Stimulated activated CD4-positive, alpha-beta T cell treated with anti-CD3 and anti-CD28 coated beads, Interleukin-1b, Interleukin-23, amount 100 ng/mL, for 1 hour (primary cell): Measurements from ENCODE around the gene HPCAL4.

Source experiments
- DNase-seq, 2 donors: peaks; one replicate each; pipeline ENCODE4 v3.0.0-alpha.2; 2020; ENCODE audit warnings: low read depth in 2 of 2

Gene HPCAL4

DNA sequence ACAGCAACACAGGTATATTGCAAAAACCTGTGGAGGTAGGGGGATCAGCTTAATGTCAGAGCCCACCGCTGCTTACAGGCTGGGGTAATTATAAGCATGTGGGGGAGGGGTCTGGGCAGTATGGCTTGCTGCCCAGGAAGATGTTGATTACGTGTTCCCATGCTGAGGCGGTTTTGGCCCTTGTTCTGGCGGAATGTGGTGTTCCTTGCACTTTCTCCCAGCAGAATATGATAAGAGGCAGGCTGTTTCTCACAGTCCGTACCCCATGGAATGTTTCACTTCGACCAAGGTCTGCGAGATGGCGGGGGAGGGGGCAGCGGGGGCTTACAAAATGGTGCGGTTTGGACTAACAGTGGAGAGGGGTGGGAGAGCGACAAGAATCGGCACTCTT is 9.8 kb upstream of the HPCAL4 start:
- no peak for DNase-seq

DNA sequence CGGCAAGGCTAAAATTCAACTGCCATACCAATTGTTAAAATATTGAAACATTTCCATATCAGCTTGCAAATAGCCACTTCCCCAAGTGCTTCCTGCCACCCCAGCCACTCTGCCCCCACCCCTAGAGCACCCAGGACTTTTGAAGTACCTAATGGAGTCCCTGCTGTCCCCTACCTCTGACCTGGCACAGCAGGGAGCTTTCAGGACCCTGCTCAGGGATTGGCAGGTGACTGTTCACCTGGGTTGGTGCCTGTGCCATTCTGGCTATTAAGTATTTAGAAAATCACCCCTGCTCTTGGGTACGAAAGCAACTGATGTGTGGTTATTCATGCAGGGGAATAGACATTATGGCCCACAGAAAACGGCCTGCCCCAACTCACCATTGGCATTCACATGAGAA is 9.1 kb upstream of the HPCAL4 start:
- DNase-seq: no peak

DNA sequence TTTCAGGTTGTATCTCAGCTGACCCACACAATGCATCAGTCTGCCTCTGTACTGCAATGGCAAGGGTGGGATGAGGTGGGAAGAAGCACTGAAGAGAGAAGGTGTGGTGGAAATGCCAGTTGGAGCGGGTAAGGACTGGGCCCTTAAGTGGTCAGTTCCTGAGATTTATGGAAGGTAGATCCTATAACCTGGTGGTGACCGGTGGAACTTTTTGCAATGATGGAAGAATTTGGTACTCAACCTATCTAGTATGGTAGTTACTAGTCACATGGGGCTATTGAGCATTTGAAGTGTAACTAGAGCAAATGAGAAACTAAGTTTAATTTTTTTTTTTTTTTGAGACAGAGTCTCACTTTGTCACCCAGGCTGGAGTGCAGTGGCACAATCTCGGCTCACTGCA is 8.2 kb upstream of the HPCAL4 start:
- no peak for DNase-seq

DNA sequence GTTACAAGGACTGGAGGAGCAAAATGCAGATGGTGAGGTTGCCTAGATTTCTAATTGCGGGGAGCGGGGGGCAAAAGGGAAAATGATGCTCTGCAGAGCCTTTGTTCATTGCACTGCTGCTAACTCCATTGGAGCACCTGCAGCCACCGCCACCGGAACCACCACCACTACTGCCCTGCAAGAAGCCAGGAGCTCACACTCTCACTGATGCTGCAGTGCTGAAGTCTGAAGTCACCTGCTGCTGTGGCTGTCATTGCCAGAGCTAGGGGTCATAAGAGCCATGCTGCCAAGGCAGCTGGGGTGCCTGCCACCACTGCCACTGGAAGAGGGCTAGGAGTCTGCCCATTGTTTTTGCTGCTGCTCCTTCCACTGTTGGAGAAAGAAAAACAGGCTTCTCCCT is 7.3 kb upstream of the HPCAL4 start:
- no peak for DNase-seq

DNA sequence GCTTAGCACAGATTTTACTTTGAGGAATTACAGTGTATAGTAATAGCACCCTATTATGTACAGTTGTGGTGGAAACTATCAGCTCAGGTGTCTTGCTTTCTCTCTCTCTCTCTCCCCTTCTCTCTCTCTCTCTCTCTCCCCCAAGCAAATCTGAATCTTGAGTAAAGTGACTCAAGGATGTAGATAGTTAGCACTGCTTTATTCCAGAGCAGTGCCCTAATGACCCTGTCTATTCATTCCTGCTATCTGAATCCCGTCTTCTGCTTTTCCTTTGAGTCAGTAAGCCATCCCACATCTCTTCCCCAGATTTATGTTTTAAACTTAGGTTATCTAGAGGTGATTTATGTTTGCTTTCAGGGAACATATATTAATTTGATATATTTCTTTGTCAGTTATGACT is 5.2 kb upstream of the HPCAL4 start:
- no peak for DNase-seq

DNA sequence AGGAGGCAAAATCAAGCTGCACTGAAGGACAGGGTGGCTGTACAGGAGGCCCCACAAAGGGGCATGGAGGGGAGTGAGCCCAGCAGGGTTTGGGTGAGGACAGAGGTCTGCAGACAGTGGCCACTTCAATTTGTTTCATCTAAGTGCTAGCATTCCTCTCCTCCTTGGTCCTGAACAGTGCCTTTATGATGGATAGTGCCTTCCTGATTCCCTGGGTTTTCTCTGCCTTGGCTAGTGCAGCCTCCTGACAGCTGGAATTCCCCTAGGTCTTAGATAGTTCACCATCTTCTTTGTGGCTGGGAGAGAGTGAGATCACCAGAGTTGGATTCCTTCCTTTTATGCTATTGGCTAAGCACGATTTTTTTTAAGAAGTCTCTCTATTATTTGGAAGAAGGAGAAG is 3.8 kb upstream of the HPCAL4 start:
- no peak for DNase-seq

DNA sequence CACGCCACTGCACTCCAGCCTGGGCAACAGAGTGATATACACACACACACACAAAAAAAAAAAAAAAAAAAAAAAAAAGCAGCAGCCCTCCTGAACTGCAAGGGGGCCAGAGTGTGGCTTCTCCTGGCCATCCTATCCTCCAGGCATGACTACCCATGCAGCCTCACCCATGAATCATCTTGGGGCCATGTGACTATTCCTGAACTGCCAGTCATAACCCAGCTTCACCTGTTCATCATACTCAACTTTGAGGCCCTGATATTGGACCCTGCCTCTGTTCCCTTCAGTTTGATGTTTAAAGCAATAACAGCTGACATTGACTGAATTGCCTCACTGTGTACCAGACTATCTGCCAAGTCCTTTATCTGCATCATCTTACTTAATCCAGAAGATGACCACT is 2.8 kb upstream of the HPCAL4 start:
- DNase-seq: no peak

DNA sequence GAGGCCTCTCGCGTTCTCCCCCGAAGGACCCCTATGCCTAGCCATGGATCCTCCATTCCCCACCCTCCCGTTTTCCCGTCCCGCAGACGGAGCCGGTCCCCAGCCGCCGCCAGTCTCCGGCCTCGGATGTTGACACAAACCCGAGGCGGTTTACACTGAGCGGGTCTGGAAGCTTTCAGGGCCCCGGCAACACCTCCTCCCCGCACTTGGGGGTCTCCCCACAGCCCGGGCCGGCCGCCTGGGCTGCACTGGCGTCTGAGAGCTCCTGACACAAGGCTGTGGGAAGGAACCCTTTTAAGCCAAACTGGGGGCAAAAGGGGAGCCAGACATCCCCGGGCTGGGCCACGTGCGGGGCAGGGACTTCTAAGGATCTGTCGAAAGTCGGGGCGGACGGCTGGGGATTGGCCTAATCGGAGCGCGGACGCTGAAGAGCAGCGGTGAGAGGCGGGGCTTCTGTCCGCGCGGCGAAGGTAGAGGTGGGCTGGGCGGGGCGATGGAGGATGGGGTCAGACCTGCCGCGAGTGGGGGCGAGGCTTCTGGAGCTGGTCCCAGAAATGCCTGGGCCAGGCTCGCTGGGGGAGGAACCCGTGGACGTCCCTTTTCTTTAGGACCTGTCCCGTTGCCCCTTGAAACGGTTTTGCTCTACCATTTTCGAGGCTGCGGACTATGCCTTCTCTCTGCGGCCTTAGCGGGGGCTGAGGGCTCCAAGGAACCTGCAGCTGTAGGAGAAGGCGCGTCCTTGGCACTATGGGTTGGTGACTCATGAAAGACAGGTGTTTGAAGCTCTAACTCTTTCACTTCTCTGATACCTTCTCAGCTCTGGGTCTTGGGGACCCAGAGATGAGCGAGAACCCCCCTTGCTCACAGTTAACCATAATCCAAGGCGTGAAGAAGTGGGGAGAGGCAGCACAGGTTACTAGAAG is 1.2 kb upstream of the HPCAL4 start:
- no peak for DNase-seq

DNA sequence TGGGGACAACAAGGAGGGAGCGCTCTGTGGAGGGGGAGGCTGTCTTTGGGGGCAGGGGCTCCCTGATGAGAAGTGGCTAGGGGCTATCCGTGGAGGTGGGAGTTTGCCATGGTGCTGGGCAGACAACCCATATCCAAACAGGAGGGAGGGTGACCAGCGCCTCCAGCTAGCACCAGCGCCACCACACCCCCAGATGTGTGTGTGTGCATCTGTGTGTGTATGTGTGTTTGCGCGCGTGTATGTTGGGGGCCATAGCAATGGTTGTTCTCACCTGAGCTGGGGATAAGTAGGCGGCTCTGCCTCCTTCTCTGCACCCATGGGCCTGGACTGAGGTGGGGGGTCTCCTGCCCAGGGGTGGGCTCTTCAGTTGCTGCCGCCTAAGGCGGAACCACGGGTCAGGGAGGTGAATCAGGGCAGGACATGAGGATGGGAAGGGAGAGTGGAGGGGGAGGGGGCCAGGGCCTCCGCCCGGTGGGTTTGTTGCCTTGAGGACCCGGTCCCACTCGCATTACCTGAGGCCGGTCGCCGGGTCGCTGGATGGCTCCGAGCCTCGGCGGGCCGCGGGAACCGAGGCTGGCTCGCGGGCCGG is 345 bp downstream of the HPCAL4 start:
- DNase-seq: no peak

DNA sequence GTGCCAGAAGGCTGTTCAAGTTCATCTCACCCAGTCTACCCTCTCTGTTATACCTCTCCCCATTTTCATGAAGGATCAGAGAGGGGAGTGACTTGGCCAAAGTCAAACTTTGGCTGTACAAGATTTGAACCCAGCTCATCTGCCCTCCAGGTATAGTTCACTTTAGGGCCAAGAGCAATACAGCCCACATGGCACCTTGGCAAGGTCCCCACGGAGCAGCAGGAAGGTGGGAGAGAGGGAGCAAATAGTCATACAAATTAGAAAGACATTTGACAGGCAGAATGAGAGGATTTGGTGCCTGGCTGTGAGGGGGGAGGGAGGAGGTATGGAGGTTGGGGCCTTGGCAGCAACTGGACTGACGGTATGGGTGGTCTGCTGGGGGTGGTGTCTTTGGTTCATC is 1.0 kb downstream of the HPCAL4 start:
- no peak for DNase-seq

DNA sequence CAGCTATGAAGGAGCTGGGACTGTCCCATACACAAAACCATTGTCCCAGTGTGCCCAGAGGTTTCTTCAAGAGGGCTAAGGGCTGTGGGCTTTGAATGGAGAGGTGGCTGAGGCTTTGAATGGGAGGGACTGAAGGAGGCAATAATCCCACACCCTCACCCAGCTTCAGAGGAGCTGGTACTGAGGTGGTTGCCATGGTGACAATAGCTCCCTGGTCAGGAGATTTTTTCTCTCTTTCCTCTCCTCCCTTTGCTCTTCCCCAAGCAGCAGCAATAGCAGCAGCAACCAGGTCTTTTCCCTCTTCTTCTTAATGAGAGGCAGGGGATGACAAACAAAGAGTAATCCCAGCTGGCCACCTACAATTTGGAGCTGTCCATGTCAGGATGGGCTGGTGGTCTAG is 1.6 kb downstream of the HPCAL4 start:
- no peak for DNase-seq

DNA sequence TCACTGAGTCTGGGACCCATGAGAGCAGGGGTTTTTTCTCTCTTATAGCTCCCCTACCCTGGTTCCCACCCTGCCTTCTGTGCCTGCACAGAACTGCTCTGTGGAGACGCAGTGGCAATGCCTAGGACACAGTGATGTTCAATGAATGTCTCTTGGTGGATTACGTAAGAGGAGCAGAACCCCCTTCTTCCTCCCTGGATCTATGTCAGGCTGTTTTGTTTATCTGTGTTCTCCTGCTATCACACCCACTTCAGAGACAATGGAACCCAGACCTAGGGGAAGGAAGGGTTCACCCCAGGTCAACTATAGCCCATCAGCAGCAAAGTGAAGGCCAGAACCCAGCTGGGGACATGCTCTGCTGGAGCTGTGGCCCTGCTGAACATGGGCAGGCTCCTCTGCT is 2.0 kb downstream of the HPCAL4 start:
- DNase-seq: no peak

DNA sequence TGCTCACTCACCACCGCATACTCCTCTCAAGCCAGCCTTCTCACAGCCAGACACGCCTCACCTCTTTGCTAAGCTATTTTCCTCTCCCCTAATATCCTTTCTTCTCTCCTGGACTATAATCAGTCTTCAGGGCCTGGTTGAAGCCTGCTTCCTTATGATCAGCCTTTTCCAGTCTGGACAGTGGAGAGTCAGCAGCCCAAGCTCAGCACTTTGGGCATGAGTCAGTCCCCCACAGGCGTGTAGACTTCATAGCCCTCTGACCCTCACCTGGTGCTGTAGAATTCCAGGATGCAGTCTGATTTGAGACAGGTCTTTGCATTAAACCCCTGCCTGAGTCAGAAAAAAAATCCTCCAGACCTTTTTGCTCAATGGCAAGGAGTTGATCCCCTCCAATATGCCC is 2.5 kb downstream of the HPCAL4 start:
- no peak for DNase-seq

DNA sequence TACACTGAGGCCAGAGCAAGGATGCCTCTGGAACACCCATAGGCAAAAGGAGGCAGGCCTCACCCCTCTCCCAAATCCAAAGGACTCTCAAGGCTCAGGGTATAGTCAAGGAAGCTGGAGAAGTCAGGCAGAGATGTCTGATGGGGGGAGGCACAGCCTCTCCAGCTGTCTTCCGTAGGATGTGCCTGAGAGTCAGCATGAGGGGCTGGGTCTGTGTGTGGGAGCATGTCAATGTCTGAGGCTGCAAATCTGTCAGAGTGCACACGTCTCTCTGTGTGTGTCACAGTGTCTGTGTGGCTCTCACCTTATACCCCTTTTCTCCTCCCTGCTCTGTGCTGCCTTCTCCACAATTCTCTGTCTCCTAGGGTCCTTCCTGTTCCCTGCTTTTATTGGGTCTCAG is 4.0 kb downstream of the HPCAL4 start:
- DNase-seq: no peak

DNA sequence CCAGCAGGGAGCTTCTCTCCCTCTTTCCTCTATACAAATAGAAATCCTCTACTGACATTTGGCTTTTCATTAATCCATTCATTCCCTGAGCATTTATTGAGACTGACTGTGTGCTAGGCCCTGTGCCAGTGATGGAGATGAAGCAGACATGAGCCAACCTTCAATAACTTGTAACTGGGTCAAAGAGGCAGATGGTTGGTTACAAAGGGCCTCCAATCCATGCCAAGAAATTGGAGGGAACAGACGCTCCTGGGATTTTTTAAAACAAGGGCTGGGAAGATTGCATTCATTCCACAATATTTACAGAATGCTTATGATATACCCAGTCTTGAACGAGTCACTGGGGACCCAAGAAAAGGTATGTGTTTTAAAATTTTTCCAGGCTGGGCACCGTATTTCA is 6.2 kb downstream of the HPCAL4 start:
- DNase-seq: no peak

DNA sequence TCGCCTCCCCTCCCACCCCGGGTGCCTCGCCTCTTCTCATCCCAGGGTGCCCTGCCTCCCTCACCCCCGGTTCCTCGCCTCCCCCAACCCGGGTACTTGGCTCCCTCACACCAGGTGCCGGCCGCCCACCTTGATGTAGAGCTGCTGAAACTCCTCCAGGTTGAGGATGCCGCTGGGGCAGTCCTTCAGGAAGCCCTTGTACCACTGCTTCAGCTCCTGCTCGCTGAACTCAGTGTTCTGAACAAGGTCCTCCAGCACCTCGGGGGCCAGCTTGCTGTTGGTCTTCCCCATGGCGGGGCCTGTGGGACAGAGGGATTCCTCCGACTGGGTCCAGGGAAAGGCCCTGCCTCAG is 6.9 kb downstream of the HPCAL4 start:
- DNase-seq: no peak

DNA sequence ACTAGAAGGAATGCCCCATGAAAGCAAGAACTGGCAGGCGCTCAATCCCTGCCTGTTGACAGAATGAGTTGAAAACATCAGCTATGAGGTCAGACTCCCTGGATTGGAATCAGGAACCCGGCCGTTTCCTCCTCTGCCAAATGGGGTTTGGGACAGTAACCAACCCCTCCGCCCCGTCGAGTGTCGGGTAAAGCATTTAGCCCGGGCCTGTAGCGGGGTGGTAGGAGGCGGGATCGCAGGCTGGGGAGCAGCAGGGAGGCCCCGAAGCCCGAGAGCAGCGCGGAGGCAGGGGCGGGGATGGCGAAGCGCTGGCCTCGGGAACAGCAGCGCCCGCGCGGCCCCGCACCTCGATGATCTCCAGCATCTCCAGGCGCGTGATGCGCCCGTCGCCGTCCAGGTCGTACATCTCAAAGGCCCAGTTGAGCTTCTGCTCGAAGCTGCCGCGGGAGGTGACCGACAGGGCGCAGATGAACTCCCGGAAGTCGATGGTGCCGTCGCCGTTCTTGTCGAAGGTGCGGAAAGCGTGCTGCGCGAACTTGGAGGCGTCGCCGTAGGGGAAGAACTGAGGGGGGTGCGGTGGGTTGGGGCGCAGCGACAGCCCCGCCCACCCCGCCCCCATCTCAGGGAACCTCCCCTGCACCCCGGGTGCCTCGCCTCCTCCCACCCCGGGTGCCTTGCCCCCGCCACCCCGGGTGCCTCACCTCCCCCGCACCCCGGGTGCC is 7.5 kb downstream of the HPCAL4 start:
- no peak for DNase-seq

DNA sequence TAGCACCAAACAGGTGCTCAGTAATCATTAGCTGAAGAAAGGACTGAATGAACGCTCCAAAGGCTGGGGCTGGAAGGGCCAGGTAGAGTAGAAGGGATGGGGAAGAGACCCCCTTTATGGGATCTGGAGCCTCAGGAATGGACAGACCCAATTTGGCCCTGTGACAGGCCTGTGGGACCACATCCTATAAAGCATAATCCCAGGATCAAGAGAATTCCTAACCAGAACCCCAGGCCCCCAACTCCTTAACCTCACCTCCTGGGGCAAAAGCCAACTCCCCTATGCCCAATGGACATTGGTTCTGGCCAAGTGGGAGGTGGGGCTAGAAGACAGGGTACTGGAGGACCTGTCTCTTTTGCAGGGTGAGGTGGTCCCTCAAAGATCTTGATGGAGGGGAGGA is 9.2 kb downstream of the HPCAL4 start:
- DNase-seq: no peak

DNA sequence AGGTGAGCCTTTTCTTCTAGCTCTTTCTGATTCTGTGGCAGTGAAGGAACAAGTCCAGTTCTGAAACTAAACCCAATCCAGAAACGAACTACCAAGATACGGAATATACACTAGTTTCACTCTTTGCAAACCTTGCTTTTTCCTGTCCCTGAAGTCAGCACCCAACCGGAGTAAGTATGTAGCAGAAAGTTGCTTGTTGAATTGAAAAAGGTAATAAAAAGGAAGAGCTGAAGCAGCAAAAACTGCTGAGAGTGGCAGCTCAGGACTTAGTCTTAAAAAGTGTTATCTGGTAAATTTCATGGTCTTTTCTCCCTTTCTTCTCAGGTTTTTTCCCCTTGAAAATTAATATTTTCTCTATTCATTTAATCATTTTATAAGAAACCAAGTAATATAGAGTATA is 9.9 kb downstream of the HPCAL4 start:
- no peak for DNase-seq

DNA sequence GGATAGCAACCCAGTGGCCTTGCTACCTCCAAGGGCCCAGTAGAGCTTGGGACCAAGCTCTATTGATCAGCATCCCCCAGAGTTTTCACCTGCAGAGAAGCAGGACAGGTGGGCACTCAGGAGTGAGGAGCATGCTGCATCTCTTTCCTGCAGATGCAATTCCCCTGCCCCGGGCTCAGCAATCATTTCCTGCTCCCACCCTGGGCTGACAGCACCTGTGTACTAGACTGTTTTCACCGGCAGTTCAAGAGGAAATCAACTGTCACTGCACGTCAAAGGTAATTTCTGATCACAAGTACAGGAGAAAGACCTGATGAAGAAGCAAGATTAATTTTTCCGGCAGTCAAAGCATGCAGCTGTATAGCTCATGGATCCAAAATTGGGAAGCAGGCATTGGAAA is 10.5 kb downstream of the HPCAL4 start:
- no peak for DNase-seq

DNA sequence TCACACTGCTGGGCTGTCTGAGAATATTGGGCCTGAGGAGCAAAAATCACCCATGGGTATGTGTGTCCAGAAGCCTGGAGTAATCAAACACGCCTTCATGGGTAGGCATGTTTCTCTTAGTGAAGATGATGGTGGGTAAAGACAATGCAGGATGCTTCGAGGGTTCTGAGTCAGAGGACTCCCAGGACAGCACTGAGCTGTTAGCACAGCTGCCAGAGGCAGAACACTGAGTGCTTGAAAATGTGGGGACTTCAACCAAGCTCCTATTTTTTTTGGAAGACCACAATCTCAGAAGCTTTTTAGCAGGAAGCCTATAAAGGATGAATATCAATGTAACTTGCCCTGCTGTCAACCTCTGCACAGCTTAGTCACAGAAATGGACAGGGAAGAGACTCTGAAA is 11.4 kb downstream of the HPCAL4 start:
- DNase-seq: no peak

DNA sequence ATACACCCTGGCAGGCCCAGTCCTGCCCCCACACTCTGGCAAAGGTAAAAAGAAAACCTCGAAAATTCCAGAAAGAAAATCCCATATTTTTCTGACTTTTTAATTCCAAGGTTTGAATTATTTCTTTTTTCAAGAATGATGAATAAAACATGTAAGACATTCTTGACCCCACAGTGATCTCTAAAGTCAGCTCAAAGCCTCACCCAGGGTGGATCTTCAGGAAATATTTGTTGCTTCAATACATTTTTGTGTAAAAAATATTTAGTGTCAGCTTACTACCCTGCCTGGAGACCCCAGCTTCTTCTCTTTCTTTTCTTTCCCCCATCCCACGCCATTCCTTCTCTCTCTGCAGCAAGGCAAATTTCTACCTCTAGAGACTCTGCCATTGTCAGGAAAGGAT is 12.3 kb downstream of the HPCAL4 start:
- DNase-seq: no peak

DNA sequence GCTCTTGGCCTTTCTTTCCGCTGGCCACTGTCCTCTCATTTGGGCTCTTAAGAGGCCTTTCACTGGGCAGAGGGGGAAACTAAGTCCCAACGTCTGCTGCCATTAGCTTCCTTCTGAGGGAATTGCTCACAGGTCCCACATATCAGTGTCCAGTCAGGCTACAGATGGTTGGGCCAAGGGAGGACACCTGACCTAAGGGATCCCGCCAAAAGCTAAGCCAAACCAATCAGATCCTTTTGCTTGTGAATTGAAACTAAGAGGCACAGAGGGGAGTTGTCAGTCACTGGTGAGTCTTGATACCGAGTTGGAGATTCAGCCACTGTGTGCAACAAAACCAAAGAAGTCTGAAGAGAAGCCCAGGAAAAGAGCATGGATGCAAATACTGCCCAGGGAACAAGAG is 13.6 kb downstream of the HPCAL4 start:
- DNase-seq: no peak
